Left colon (tissue), 2 donors: ENCODE results near the gene EYA2. TPM values are rescaled to one million over a fixed set of nuclear protein-coding genes. Genes with fewer than 3 reads are reported as not detected.
A peak's percentile ranks its signal among the peaks of the same experiment; 100 is the strongest.

Source experiments
- ATAC-seq: fragments of 200-7000 bp; cut with Tn5 transposase; one replicate; pipeline ENCODE4 v1.9.1; 2020; ENCODE audit warnings: mild to moderate bottlenecking, moderate library complexity
- DNase-seq, 2 donors: peaks; one replicate each; pipeline ENCODE4 v3.0.0-alpha.2; 2020
- intact Hi-C, 2 donors: fragments of 100-400 bp; cut with DNase I in 1 of 2; cut with micrococcal nuclease in 1 of 2; formaldehyde crosslinking; loops; one replicate each; pipeline versions ENCODE4 v1.11.2 to v1.14.0; 2022; cut with DNase I, micrococcal nuclease
- total RNA-seq, 2 donors: library from RNA; stranded (reverse); fragmentation: NEBNext Ultra II Directional; extraction: Animal tissue kit (Norgen Biotek cat#: 25700); gene quantifications; one replicate each; pipeline ENCODE4 v1.2.1, GENCODE V29; 2021
- donor health status: DM: no; HTN: no; CAD: no.
- donor health status: DM: yes; HTN: yes; CAD: no.

Gene EYA2
- total RNA-seq, 2 donors from 2014 or later: 12.2 to 21.0 TPM

- intact Hi-C loops: no loop called here
- ATAC-seq (no peak), DNase-seq (no peak)
Measured at GRCh38 chr20:47106786-47107185, 212.1 kb downstream of the EYA2 start.

- DNase-seq: no peak
- intact Hi-C loops: no loop called here
- no peak for ATAC-seq
Measured at GRCh38 chr20:47108994-47109393, 214.4 kb downstream of the EYA2 start.

GRCh38 chr20:47110819-47111218, 216.2 kb downstream of the EYA2 start:
- DNase-seq: no peak
- intact Hi-C loops: no loop called here
- ATAC-seq: no peak

GRCh38 chr20:47111576-47111975, 216.9 kb downstream of the EYA2 start:
- intact Hi-C loops: no loop called here
- ATAC-seq (peak; percentile 60), DNase-seq (no peak)

- intact Hi-C loops: no loop called here
- DNase-seq (no peak), ATAC-seq (no peak)
Measured at GRCh38 chr20:47113362-47114109, 218.9 kb downstream of the EYA2 start.

GRCh38 chr20:47115694-47116093, 221.1 kb downstream of the EYA2 start:
- no peak for DNase-seq
- ATAC-seq: no peak
- intact Hi-C loops: no loop called here

- DNase-seq (no peak), ATAC-seq (no peak)
- intact Hi-C loops: no loop called here
Measured at GRCh38 chr20:47117371-47117770, 222.7 kb downstream of the EYA2 start.

- ATAC-seq (no peak), DNase-seq (no peak)
- intact Hi-C loops: no loop called here
Measured at GRCh38 chr20:47117773-47118172, 223.1 kb downstream of the EYA2 start.

- ATAC-seq (no peak), DNase-seq (no peak)
- intact Hi-C loops: no loop called here
Measured at GRCh38 chr20:47118206-47118605, 223.6 kb downstream of the EYA2 start.

- DNase-seq (no peak), ATAC-seq (no peak)
- intact Hi-C loops: no loop called here
Measured at GRCh38 chr20:47118641-47119040, 224.0 kb downstream of the EYA2 start.

- no peak for DNase-seq
- intact Hi-C loops: no loop called here
- no peak for ATAC-seq
Measured at GRCh38 chr20:47120346-47120936, 225.8 kb downstream of the EYA2 start.

- intact Hi-C loops: no loop called here
- ATAC-seq (no peak), DNase-seq (no peak)
Measured at GRCh38 chr20:47122560-47122959, 227.9 kb downstream of the EYA2 start.

GRCh38 chr20:47124181-47124717, 229.6 kb downstream of the EYA2 start:
- DNase-seq (no peak), ATAC-seq (no peak)
- intact Hi-C loops: no loop called here

GRCh38 chr20:47125508-47125757, 230.8 kb downstream of the EYA2 start:
- DNase-seq (no peak), ATAC-seq (no peak)
- intact Hi-C loops: no loop called here

- DNase-seq (no peak), ATAC-seq (no peak)
- intact Hi-C loops: no loop called here
Measured at GRCh38 chr20:47125758-47126591, 231.3 kb downstream of the EYA2 start.

GRCh38 chr20:47126709-47127108, 232.1 kb downstream of the EYA2 start:
- ATAC-seq (no peak), DNase-seq (no peak)
- intact Hi-C loops: no loop called here

GRCh38 chr20:47127546-47127945, 232.9 kb downstream of the EYA2 start:
- intact Hi-C loops: no loop called here

GRCh38 chr20:47127999-47128398, 233.4 kb downstream of the EYA2 start:
- ATAC-seq (no peak), DNase-seq (no peak)
- intact Hi-C loops: no loop called here

More at GRCh38 chr20:47127546-47127945, 232.9 kb downstream of the EYA2 start:
- ATAC-seq (no peak), DNase-seq (no peak)

GRCh38 chr20:47129306-47129705, 234.7 kb downstream of the EYA2 start:
- no peak for DNase-seq
- no peak for ATAC-seq
- intact Hi-C loops: no loop called here
